Gastrocnemius medialis (tissue), 4 donors: ENCODE results near the gene HABP4.

Experiments
- POLR2A ChIP-seq, 2 donors: fragments of 450-650 bp; IDR thresholded peaks; one replicate each; pipeline ENCODE4 v1.6.1; 2017; ENCODE audit warnings: antibody characterized with exemption in 2 of 2, mild to moderate bottlenecking in 2 of 2, moderate library complexity in 2 of 2
- TF ChIP-seq, protein P1 (sequence below), 5 experiments: fragments of 450-650 bp in 3 of 5; fragments of 200-600 bp in 2 of 5; sonication (generic) in 2 of 5; IDR thresholded peaks in 4 of 5; conservative IDR thresholded peaks in 1 of 5; 1 replicate in 4 of 5; 2 replicates in 1 of 5; pipeline ENCODE4 v1.5.1; 2016 to 2019; ENCODE audit warnings: antibody characterized with exemption in 5 of 5, mild to moderate bottlenecking in 3 of 5, moderate library complexity in 3 of 5

DNA sequence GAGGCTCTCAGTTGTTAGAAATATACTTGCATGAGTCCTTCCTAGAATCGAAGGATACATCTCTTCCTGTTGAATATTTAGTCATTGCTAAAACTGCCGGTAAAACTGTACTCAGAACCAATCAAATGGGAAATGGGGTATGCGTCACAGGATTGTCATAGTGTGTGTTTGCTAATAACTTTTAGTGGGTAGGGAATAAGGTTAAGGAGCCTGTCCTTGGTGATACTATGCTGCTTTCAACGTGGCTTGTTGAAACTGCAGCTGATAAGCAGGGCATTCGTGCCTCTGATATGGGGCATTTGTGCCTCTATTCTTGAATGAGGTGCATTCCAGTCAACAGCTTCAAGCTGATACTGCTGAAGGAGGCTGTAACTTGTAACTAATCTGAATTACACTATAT, 26.6 kb downstream of the HABP4 start:
- TF ChIP-seq POLR2A (IDR thresholded peaks at IDR 0.05) = no peak
- TF ChIP-seq, protein P1, sequence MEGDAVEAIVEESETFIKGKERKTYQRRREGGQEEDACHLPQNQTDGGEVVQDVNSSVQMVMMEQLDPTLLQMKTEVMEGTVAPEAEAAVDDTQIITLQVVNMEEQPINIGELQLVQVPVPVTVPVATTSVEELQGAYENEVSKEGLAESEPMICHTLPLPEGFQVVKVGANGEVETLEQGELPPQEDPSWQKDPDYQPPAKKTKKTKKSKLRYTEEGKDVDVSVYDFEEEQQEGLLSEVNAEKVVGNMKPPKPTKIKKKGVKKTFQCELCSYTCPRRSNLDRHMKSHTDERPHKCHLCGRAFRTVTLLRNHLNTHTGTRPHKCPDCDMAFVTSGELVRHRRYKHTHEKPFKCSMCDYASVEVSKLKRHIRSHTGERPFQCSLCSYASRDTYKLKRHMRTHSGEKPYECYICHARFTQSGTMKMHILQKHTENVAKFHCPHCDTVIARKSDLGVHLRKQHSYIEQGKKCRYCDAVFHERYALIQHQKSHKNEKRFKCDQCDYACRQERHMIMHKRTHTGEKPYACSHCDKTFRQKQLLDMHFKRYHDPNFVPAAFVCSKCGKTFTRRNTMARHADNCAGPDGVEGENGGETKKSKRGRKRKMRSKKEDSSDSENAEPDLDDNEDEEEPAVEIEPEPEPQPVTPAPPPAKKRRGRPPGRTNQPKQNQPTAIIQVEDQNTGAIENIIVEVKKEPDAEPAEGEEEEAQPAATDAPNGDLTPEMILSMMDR (IDR thresholded peaks at IDR 0.05 in 4 of 5, conservative IDR thresholded peaks at IDR 0.05 in 1 of 5) = no peak
